Stimulated activated CD4-positive, alpha-beta T cell treated with anti-CD3 and anti-CD28 coated beads, Interleukin-2, amount 100 ng/mL, for 4 hours (primary cell): Measurements from ENCODE around the gene MICAL3.
"Not testable (repeated sequence)": the region's sequence is repeated elsewhere in the genome, so short reads cannot be mapped to it uniquely, and the experiment has no call there.

Source experiments
- DNase-seq: peaks from one replicate; pipeline ENCODE4 v3.0.0-alpha.2; 2020; ENCODE audit warnings: low read depth

The MICAL3 gene

GRCh38 chr22:17884893-17885292, 139.5 kb downstream of the MICAL3 start:
- DNase-seq, result no peak

DNA sequence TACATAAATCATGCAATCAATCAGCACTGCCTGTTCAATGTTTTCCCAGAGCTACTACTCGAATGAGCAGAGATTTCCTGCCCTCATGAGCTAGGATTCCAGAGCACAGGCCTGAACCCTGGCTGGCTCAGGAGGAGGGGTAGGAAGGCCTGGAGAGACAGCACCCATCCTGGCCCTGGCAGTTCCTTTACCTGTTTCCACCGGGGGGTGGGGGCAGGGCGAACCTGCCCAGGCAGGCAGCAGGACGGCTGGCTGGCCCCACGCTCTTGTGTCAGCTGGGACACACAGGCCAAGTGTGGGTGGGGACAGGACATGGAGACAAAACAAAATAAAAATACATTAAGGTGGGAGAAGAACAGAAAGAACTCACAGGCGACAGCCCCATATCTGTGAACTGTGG, 140.3 kb downstream of the MICAL3 start:
- no peak for DNase-seq

- DNase-seq, result no peak
These were observed 141.0 kb downstream of the MICAL3 start for GRCh38 chr22:17883356-17883755.

DNA sequence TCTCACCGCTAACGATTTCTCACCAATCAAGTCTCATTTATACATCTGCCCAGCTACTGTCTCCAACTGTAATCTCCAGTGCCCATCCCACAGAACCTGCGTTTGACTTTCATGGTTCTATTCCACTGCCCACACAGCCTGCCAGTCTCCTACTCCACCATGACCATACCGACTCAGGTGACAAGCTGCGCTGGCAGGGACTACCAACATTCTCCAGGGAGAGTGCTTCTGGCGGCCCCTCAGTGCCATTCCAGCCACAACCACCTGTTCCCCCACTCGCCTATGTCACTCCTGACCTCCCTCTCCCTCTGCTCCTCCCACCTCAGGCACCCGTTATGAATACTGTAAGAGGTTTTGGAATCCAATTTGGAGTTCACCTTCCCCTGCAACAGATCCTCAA, 141.6 kb downstream of the MICAL3 start:
- DNase-seq, result no peak

- no peak for DNase-seq
These were observed 142.2 kb downstream of the MICAL3 start for GRCh38 chr22:17882162-17882561.

- DNase-seq, result no peak
These were observed 143.0 kb downstream of the MICAL3 start for GRCh38 chr22:17881366-17881765.

GRCh38 chr22:17880468-17880867, 143.9 kb downstream of the MICAL3 start:
- DNase-seq, result no peak

DNA sequence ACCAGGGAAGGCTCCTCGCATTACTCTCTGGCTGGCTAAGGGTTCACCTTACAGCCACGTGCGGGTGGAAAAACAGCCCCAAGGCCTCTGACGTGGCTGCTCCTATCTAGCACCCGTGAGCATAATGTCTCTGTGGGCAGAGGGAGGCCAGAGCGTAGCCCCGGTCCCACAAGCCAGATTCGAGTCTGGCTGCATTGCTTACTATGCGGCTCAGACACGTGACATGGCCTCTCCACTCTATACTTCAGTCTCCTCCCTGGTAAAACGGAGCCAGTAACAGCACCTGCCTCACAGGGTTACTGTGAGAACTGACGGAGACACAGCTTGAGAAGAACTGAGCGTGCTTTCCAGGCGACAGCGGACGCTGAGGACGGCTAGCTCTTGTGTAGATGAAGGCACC, 144.3 kb downstream of the MICAL3 start:
- DNase-seq, result no peak

GRCh38 chr22:17878941-17879340, 145.4 kb downstream of the MICAL3 start:
- no peak for DNase-seq

GRCh38 chr22:17878186-17878694, 146.1 kb downstream of the MICAL3 start:
- no peak for DNase-seq

DNA sequence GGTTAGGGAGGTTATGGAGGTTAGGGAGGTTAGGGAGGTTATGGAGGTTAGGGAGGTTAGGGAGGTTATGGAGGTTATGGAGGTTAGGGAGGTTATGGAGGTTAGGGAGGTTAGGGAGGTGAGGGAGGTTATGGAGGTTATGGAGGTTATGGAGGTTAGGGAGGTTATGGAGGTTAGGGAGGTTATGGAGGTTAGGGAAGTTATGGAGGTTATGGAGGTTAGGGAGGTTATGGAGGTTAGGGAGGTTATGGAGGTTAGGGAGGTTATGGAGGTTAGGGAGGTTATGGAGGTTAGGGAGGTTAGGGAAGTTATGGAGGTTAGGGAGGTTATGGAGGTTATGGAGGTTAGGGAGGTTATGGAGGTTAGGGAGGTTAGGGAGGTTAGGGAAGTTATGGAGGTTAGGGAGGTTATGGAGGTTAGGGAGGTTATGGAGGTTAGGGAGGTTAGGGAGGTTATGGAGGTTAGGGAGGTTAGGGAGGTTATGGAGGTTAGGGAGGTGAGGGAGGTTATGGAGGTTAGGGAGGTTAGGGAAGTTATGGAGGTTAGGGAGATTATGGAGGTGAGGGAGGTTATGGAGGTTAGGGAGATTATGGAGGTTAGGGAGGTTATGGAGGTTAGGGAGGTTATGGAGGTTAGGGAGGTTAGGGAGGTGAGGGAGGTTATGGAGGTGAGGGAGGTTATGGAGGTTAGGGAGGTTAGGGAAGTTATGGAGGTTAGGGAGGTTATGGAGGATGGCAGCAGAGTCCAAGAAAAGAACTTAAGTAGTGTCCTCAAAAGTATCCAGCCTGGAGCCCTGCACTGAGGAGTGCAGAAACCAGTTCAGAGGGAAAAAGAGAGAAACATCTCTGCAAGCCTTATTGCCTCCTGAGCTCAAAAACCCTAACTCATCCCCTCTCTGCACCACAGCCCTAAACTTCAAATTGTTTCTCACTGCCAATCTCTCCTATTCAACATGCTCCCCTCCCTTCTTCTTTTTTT, 147.2 kb downstream of the MICAL3 start:
- not testable (repeated sequence) for DNase-seq

- DNase-seq, result no peak
These were observed 148.0 kb downstream of the MICAL3 start for GRCh38 chr22:17876306-17876831.

GRCh38 chr22:17875631-17876030, 148.7 kb downstream of the MICAL3 start:
- no peak for DNase-seq

GRCh38 chr22:17875156-17875555, 149.2 kb downstream of the MICAL3 start:
- DNase-seq, result no peak

GRCh38 chr22:17874231-17874905, 150.0 kb downstream of the MICAL3 start:
- no peak for DNase-seq

DNA sequence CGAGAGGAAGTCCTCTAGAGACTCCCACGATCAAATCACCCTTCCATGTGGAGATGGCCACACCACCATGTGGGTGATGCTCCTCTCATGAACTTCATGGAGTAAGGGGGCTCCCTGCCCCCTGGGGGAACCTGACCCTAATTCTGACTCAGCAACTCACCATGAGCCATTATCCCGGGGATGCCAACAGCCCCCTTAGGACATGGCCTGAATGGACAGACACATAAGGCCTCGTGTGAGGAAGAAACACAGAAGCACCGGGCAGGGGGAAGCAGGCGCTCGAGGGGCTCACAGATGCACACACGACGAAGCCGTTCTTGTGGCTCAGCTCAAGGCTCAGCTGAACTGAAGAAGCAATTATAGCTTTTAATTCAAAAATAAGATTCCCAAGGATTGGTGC, 150.6 kb downstream of the MICAL3 start:
- no peak for DNase-seq

- no peak for DNase-seq
These were observed 151.2 kb downstream of the MICAL3 start for GRCh38 chr22:17873116-17873515.

- no peak for DNase-seq
These were observed 151.9 kb downstream of the MICAL3 start for GRCh38 chr22:17872471-17872870.

GRCh38 chr22:17871726-17872458, 152.5 kb downstream of the MICAL3 start:
- no peak for DNase-seq

- no peak for DNase-seq
These were observed 154.0 kb downstream of the MICAL3 start for GRCh38 chr22:17870407-17870806.

DNA sequence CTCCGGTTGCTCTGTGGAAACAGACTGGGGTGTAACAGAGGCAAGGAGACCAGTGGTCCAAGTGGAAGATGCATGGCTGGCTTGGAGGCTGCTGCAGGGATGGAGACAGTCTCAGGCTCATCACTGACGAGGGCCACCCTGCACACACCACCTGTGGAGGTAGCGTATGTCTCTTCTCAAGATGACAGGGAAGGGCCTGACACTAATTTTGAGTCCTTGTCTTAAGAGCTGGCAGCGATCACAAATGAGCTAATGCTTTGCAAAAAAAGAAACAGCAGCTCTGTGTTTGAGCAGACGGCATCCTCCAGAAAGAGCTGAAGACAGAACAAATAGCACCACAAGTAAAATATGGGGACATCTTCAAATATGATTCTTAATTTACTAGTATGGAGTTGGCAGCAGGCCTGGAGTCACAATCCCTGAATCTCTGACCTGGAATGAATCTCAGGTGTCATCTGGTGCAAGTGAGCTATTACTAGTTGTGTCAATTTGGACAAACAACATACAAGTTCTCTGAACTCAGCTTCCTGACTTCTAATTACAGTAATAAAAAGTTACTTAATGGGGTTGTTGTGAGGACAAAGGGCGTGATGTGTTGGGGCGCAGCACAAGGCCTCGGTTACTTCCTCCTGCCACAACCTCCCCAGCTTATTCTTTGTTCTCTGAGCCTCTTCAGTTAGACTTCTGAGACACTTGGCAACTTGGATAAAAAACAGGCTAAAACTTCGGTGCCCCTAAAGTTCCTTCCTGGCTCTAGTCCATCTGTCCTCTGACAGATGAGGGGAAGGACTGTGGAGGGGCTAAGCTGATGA, 154.9 kb downstream of the MICAL3 start:
- DNase-seq, result no peak
